Psoas muscle (tissue), 8 donors: ENCODE measurements around the gene KMO. TPM values are rescaled to one million over a fixed set of nuclear protein-coding genes. Genes with fewer than 3 reads are reported as not detected.

ENCODE experiments used
- ATAC-seq, 4 donors: fragments of 200-7000 bp; cut with Tn5 transposase; one replicate each; pipeline ENCODE4 v1.9.1; 2020; ENCODE audit warnings: moderate library complexity in 3 of 4, mild to moderate bottlenecking in 2 of 4
- DNase-seq, 2 donors: peaks; one replicate each; pipeline ENCODE4 v3.0.0-alpha.2; 2020
- H3K27ac ChIP-seq: fragments of 200-600 bp; one replicate; pipeline ENCODE4 v1.8.0; 2022
- H3K27me3 ChIP-seq, 3 donors: fragments of 200-600 bp in 1 of 3; one replicate each; pipeline versions ENCODE4 v1.6.1 to v1.8.0; 2013 to 2022; ENCODE audit warnings: low read length in 2 of 3, mild to moderate bottlenecking in 2 of 3, moderate library complexity in 1 of 3; ENCODE audit not compliant: insufficient read depth in 3 of 3
- H3K36me3 ChIP-seq, 2 donors: fragments of 200-600 bp in 1 of 2; one replicate each; pipeline versions ENCODE4 v1.6.1 to v1.8.0; 2013 to 2022; ENCODE audit warnings: low read depth in 1 of 2, mild to moderate bottlenecking in 1 of 2, moderate library complexity in 1 of 2; ENCODE audit not compliant: insufficient read depth in 1 of 2
- H3K4me1 ChIP-seq: fragments of 200-600 bp; one replicate; pipeline ENCODE4 v1.8.0; 2022
- H3K4me3 ChIP-seq: fragments of 200-600 bp; one replicate; pipeline ENCODE4 v1.8.0; 2022; ENCODE audit warnings: mild to moderate bottlenecking
- H3K9me3 ChIP-seq: fragments of 200-600 bp; one replicate; pipeline ENCODE4 v1.8.0; 2022
- CTCF ChIP-seq: fragments of 200-600 bp; IDR thresholded peaks from one replicate; pipeline ENCODE4 v1.8.0; 2022; ENCODE audit warnings: antibody characterized with exemption
- WGBS, 3 donors: extraction: QIAGEN DNeasy Blood & Tissue Kit; methylation state at CpG; one replicate each; pipeline versions ENCODE4 v1.1.6 to v1.1.7; 2013; 5-methylcytosine and 5-hydroxymethylcytosine counted together
- intact Hi-C, 2 donors: fragments of 100-400 bp; cut with DNase I; formaldehyde crosslinking; loops; one replicate each; pipeline versions ENCODE4 v1.11.0 to v1.14.2; 2022
- polyA plus RNA-seq, 3 donors: library from polyadenylated mRNA; stranded (reverse); fragments of 200-250 nt; gene quantifications; one replicate each; pipeline ENCODE4 v1.2.3, GENCODE V29; 2013
- total RNA-seq, 4 donors: library from RNA; stranded (reverse); fragmentation: NEBNext Ultra II Directional in 2 of 4; extraction: Animal tissue kit (Norgen Biotek cat#: 25700) in 2 of 4; gene quantifications; one replicate each; pipeline versions ENCODE4 v1.2.1 to v1.2.4, GENCODE V29; 2021 to 2023
- donor health status: healthy with polysubstance abuse.
- donor health status: DM: no; HTN: no; CAD: no; lungs with moderate emphysema.
- donor health status: Bipolar disorder and iron deficiency.
- donor health status: healthy.
- donor health status: DM: yes; HTN: yes; CAD: no.
- donor health status: DM: no; HTN: no; CAD: no.
- donor health status: DM: no; HTN: no; CAD: no.
- donor health status: DM: yes; HTN: yes; CAD: no.

The KMO gene
- total and polyA plus RNA-seq, 7 donors: 0.03 to 0.21 (median 0.06) TPM; not detected in 2

DNA sequence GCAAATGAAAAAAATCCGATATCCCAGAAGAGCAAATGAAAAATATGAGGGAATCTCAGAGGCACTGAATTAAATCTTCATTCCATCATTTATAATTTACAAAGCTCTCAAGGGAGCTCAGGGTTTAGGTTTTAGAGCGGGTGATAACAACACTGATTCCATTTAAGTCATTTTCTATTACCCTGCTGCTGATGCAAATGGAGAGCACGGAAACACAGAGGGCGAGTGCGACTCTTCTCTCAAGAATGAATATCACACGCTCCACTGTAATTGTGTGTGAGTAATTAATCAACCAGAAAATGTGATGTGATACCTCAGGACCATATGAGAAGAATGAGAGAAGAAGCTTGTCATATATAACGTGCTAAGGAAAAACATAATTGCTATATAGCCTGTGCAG lies 85.2 kb downstream of the KMO start:
- DNase-seq: no peak
- Histone ChIP-seq H3K36me3 (no peaks in the 10 kb centered on the region), H3K4me1 (no peaks in the 10 kb centered on the region), H3K27ac (no peak overlapping the region), H3K9me3 (no peaks in the 10 kb centered on the region), H3K27me3 (no peaks in the 10 kb centered on the region), H3K4me3 (no peak overlapping the region)
- intact Hi-C loops: no loop called here
- TF ChIP-seq CTCF: no peak
- WGBS, 3 donors: 86 to 92% (median 89%) methylated on average over 7 of the region's 7 CpGs
- no peak for ATAC-seq

DNA sequence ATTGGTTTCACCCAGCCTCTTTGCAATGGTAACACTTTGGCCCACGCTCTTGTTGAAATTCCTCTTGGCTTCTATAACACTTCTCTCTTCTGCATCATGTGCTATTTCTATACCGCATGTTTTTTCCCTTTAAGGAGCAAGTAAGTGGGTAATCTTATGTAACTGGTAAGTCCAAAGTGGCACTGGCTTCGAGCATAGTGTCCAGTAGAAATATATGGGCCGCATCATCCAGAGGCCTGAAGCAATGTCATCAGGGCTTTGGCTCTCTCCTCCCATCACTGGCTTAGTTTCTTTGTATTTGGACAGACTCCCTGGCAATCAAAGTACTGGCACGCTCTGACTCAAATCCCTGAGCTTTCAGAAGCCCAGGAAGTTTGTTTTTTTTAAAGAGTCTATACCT lies 90.5 kb downstream of the KMO start:
- 37 to 60% (median 50%) methylated on average over 5 of the region's 5 CpGs for WGBS, 3 donors
- Histone ChIP-seq H3K27me3 (no peaks in the 10 kb centered on the region), H3K4me3 (no peak overlapping the region), H3K27ac (no peak overlapping the region), H3K36me3 (no peaks in the 10 kb centered on the region), H3K9me3 (no peaks in the 10 kb centered on the region), H3K4me1 (no peaks in the 10 kb centered on the region)
- DNase-seq (no peak), ATAC-seq (peak in 2 of 4 donors; percentile 21 to 42)
- no peak for TF ChIP-seq CTCF
- intact Hi-C loops: no loop called here

- Histone ChIP-seq H3K4me1 (peaks cover 4% of the 10 kb centered on the region), H3K4me3 (no peak overlapping the region), H3K27ac (no peak overlapping the region), H3K36me3 (no peaks in the 10 kb centered on the region), H3K9me3 (no peaks in the 10 kb centered on the region), H3K27me3 (no peaks in the 10 kb centered on the region)
- ATAC-seq (no peak), DNase-seq (no peak)
- intact Hi-C loops: loop anchor here in 1 of 2 donors (5.0 kb wide), 1 partner anchor 93 kb away; the partner anchor contains the start of gene KMO
- whole genome bisulfite sequencing, 3 donors: 92 to 96% (median 94%) methylated on average over 2 of the region's 2 CpGs
- TF ChIP-seq CTCF: no peak
Measured at GRCh38 chr1:241624935-241625334, 92.8 kb downstream of the KMO start.

DNA sequence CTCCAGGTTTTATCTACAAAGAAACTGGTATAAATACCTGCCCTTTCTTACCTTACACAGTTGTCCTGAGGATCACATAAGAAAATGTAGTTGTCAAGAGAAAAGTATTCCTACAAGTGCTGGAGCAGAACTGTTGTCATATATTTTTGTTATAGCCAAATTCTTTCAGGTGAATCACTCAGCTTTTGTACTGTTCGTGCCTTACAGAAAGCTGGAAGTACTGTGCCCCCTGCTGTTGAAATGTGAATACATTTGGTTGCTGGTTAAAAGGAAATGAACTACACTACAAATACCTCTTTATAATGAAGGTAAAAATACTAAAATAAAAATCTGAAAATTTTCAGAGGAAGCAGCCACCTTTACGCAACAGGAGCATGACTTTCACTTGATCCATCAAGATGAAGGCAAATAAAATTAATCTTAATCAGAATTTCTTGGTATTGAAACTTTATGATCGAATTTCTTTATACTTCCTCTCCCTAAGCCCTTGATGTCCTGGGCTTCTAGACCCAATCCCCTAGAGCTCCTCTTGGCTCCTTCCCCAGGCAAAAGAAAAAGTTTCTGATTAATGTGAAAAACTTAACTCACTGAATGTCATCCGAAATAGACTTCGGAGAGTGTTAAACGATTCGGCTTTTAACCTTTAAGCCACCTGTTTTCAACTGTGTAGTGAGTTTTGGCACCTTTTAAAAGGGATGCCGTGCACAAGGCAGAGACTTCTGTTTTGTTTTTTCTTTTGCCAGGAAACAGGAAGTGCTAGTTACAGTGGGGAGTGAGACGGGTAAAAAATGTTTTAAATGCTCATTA lies 95.5 kb downstream of the KMO start:
- ATAC-seq (no peak), DNase-seq (no peak)
- intact Hi-C loops: loop anchor here in 1 of 2 donors (5.0 kb wide), 1 partner anchor 95 kb away; the partner anchor contains the start of gene KMO
- Histone ChIP-seq H3K4me1 (peaks cover 4% of the 10 kb centered on the region), H3K9me3 (no peaks in the 10 kb centered on the region), H3K27me3 (no peaks in the 10 kb centered on the region), H3K4me3 (no peak overlapping the region), H3K27ac (no peak overlapping the region), H3K36me3 (no peaks in the 10 kb centered on the region)
- peak; percentile 46 for TF ChIP-seq CTCF
- WGBS, 3 donors: 21 to 40% (median 33%) methylated on average over 9 of the region's 9 CpGs
